Caco-2 (cell line): Measurements from ENCODE around the gene TNNI2. TPM values are rescaled to one million over a fixed set of nuclear protein-coding genes. Genes with fewer than 3 reads are reported as not detected.

Experiments used
- BruUV-seq: library from RNA; stranded (reverse); fragments of 400-500 nt; replicated peaks from 2 replicates; lab custom pipeline; 2021; lab: Mats Ljungman, UMichigan
- CTCF ChIA-PET: fragments of 300-600 bp; sonication (Branson Sonifier 250); formaldehyde crosslinking; loops from one replicate; lab custom pipeline; 2022; ENCODE audit warnings: antibody characterized with exemption; lab: Charles Lee
- POLR2A ChIA-PET: fragments of 300-600 bp; sonication (Branson Sonifier 250); formaldehyde crosslinking; loops from one replicate; lab custom pipeline; 2022; ENCODE audit warnings: antibody characterized with exemption; lab: Charles Lee
- DNase-seq, 2 experiments: peaks; one replicate each; pipeline versions ENCODE4 v3.0.0 to v3.0.0-alpha.2; 2020 to 2022
- H3K27me3 ChIP-seq: replicated peaks from 2 replicates; pipeline ENCODE4 v1.6.0; 2011; ENCODE audit warnings: low read length; ENCODE audit not compliant: control insufficient read depth, insufficient read depth
- H3K36me3 ChIP-seq: 2 replicates; pipeline ENCODE4 v1.5.1; 2011; ENCODE audit warnings: low read length; ENCODE audit not compliant: control insufficient read depth, insufficient read depth
- H3K4me1 ChIP-seq: fragments of 250-450 bp; sonication (Bioruptor Pico); 2 replicates; pipeline ENCODE4 v1.5.1; 2020; ENCODE audit warnings: mild to moderate bottlenecking
- H3K4me3 ChIP-seq: 2 replicates; pipeline ENCODE4 v1.5.1; 2011; ENCODE audit warnings: low read depth, mild to moderate bottlenecking, control low read depth, low read length
- H3K9me3 ChIP-seq: fragments of 250-450 bp; sonication (Bioruptor Pico); 2 replicates; pipeline ENCODE4 v1.5.1; 2020; ENCODE audit warnings: mild to moderate bottlenecking, moderate library complexity
- H3K27ac Mint-ChIP-seq: one replicate; pipeline ENCODE4 v1.8.0; 2022; ENCODE audit warnings: mixed read lengths; ENCODE audit not compliant: unreplicated experiment
- H3K27me3 Mint-ChIP-seq: one replicate; pipeline ENCODE4 v1.8.0; 2022; ENCODE audit warnings: mixed read lengths; ENCODE audit not compliant: insufficient read depth, unreplicated experiment
- H3K36me3 Mint-ChIP-seq: one replicate; pipeline ENCODE4 v1.8.0; 2022; ENCODE audit warnings: mild to moderate bottlenecking, mixed read lengths; ENCODE audit not compliant: insufficient read depth, unreplicated experiment
- H3K4me1 Mint-ChIP-seq: one replicate; pipeline ENCODE4 v1.8.0; 2022; ENCODE audit warnings: low read depth, mixed read lengths; ENCODE audit not compliant: unreplicated experiment
- H3K4me3 Mint-ChIP-seq: one replicate; pipeline ENCODE4 v1.8.0; 2022; ENCODE audit warnings: mild to moderate bottlenecking, moderate library complexity, mixed read lengths; ENCODE audit not compliant: unreplicated experiment
- H3K9me3 Mint-ChIP-seq: one replicate; pipeline ENCODE4 v1.8.0; 2022; ENCODE audit warnings: mixed read lengths; ENCODE audit not compliant: unreplicated experiment
- intact Hi-C: fragments of 100-400 bp; cut with micrococcal nuclease; formaldehyde crosslinking; loops from one replicate; pipeline ENCODE4 v1.10.0; 2022; ENCODE audit not compliant: unreplicated experiment
- total RNA-seq: library from RNA; stranded (reverse); gene quantifications from 2 replicates; pipeline ENCODE4 v1.2.3, GENCODE V29; 2022
- TF ChIP-seq, protein P1 (sequence below), 2 experiments: fragments of 200-600 bp in 1 of 2; IDR thresholded peaks; 1 replicate in 1 of 2; 2 replicates in 1 of 2; pipeline versions ENCODE4 v1.5.1 to v1.8.0; 2011 to 2022; ENCODE audit warnings: antibody characterized with exemption in 1 of 2, control low read depth in 1 of 2, inconsistent platforms in 1 of 2, low read depth in 1 of 2, low read length in 1 of 2, mild to moderate bottlenecking in 1 of 2, moderate library complexity in 1 of 2; ENCODE audit not compliant: insufficient read depth in 1 of 2, severe bottlenecking in 1 of 2, unreplicated experiment in 1 of 2

TNNI2 gene
- total RNA-seq, 1 experiment from 2014 or later, result 8.6 TPM

DNA sequence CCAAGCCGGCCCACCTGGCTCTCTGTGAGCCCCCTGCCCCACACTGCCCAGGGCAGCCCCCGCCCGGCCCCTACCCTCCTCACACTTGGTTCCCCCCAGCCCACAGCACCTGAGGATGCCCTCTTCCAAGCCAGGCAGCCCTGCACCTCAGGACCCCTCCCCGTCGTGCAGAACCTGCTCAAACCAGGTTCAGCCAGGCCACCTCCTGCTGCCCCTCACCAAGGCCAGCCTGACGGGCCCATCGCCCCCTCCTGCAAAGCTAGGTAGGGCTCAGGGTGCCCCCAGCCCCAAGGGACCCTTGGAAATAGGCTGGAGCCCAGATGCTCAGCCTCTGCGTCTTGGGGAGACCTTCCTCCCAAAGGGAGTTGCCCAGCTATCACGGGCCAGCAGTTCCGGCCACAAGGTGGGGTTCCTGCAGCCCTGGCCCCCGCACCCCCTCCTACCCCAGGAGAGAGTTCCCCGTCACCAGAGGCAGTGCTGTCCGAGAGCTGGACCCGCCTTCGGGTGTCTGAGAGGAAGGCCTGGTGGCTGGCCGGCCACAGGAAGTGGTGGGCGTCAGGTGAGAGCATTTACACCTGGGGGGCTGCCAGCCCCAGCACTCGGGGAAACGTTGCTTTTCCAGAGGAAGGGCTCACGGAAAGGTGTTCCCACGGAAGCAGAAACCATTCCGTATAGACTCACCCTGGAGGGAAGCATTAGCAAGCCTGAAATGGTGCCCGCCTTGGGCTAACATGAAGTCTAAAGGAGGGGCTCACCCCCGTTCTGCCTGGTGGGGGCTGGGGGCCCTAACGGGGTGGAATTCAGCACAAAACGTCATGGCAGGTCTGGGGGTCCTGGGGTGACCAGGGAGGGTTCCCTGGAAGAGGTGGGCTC, 7.2 kb upstream of the TNNI2 start:
- Histone ChIP-seq H3K4me1 (peaks cover 81% of the 10 kb centered on the region), H3K36me3 (no peaks in the 10 kb centered on the region), H3K9me3 (no peaks in the 10 kb centered on the region), H3K27me3 (no peaks in the 10 kb centered on the region), H3K4me3 (no peak overlapping the region)
- TF ChIP-seq, protein P1, sequence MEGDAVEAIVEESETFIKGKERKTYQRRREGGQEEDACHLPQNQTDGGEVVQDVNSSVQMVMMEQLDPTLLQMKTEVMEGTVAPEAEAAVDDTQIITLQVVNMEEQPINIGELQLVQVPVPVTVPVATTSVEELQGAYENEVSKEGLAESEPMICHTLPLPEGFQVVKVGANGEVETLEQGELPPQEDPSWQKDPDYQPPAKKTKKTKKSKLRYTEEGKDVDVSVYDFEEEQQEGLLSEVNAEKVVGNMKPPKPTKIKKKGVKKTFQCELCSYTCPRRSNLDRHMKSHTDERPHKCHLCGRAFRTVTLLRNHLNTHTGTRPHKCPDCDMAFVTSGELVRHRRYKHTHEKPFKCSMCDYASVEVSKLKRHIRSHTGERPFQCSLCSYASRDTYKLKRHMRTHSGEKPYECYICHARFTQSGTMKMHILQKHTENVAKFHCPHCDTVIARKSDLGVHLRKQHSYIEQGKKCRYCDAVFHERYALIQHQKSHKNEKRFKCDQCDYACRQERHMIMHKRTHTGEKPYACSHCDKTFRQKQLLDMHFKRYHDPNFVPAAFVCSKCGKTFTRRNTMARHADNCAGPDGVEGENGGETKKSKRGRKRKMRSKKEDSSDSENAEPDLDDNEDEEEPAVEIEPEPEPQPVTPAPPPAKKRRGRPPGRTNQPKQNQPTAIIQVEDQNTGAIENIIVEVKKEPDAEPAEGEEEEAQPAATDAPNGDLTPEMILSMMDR (IDR thresholded peaks at IDR 0.05; ENCODE audit: insufficient read depth in 1 of 2, low read depth in 1 of 2, low read length in 1 of 2, severe bottlenecking in 1 of 2, unreplicated experiment in 1 of 2), result no peak
- Mint-ChIP-seq H3K9me3 (no peaks in the 10 kb centered on the region), H3K27me3 (no peaks in the 10 kb centered on the region), H3K27ac (peak overlapping the region; percentile 98), H3K36me3 (peaks cover 25% of the 10 kb centered on the region), H3K4me1 (peaks cover 52% of the 10 kb centered on the region), H3K4me3 (peak overlapping the region; percentile 68)
- BruUV-seq, result TSS peak; percentile 72
- ChIA-PET CTCF (interaction anchor here (0.6 to 5.2 kb wide), 8 partner anchors 11 to 320 kb away, joined by 3 to 67 read pairs (median 11); no protein-coding TSS in a partner anchor), POLR2A (interaction anchor here (0.5 to 0.7 kb wide), 2 partner anchors 74 to 179 kb away, joined by 3 read pairs; no protein-coding TSS in a partner anchor)
- intact Hi-C loops, result loop anchor here (2.0 kb wide), 2 partner anchors 179 to 319 kb away; no protein-coding TSS in a partner anchor
- DNase-seq, result no peak

- H3K9me3 ChIP-seq, result no peaks in the 10 kb centered on the region
- peaks cover 78% of the 10 kb centered on the region for H3K4me1 ChIP-seq
- H3K4me3 ChIP-seq, result no peak overlapping the region
- intact Hi-C loops, result no loop called here
- H3K27me3 ChIP-seq, result no peaks in the 10 kb centered on the region
- Mint-ChIP-seq H3K27ac (peak overlapping the region; percentile 98), H3K4me3 (peak overlapping the region; percentile 33), H3K27me3 (no peaks in the 10 kb centered on the region), H3K36me3 (peaks cover 24% of the 10 kb centered on the region), H3K9me3 (no peaks in the 10 kb centered on the region), H3K4me1 (peaks cover 50% of the 10 kb centered on the region)
- TF ChIP-seq, protein P1 (IDR thresholded peaks at IDR 0.05; ENCODE audit: insufficient read depth in 1 of 2, low read depth in 1 of 2, low read length in 1 of 2, severe bottlenecking in 1 of 2, unreplicated experiment in 1 of 2), result peak; percentile 80 to 95
- ChIA-PET POLR2A (interaction anchor here (0.6 to 1.4 kb wide), 2 partner anchors 141 to 413 kb away, joined by 6 to 9 read pairs; no protein-coding TSS in a partner anchor), CTCF (interaction anchor here (0.6 to 5.2 kb wide), 10 partner anchors 8 to 319 kb away, joined by 4 to 67 read pairs (median 24); partner anchors contain the start of gene TNNT3)
- no TSS peak for BruUV-seq
- peak in 1 of 2 experiments; percentile 70 for DNase-seq
- H3K36me3 ChIP-seq, result no peaks in the 10 kb centered on the region
Observed at GRCh38 chr11:1832211-1832919, 6.4 kb upstream of the TNNI2 start.

DNA sequence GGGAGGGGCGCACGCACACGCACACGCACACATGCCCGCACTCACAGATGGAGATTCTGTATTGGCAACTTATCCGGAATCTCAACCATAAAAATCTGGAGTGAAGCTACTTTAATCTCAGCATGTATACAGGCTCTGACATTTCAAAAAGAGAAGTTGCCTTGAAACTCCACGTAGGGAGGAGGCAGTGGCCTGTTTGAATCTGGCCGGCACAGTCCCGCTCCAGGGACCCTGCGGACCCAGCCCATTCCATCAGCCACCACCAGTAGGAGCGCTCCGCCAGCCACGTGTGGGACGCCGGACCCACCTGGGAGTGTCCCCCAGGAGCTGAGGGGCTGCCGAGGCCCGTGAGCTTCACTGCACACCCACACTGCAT, 5.9 kb upstream of the TNNI2 start:
- POLR2A ChIA-PET, result interaction anchor here (0.6 to 1.4 kb wide), 3 partner anchors 142 to 414 kb away, joined by 3 to 9 read pairs (median 6); no protein-coding TSS in a partner anchor
- H3K4me1 Mint-ChIP-seq, result peaks cover 44% of the 10 kb centered on the region
- no peaks in the 10 kb centered on the region for H3K9me3 Mint-ChIP-seq
- BruUV-seq, result no TSS peak
- H3K4me3 Mint-ChIP-seq, result no peak overlapping the region
- DNase-seq, result no peak
- peak overlapping the region; percentile 98 for H3K27ac Mint-ChIP-seq
- H3K9me3 ChIP-seq, result no peaks in the 10 kb centered on the region
- TF ChIP-seq, protein P1 (IDR thresholded peaks at IDR 0.05; ENCODE audit: insufficient read depth in 1 of 2, low read depth in 1 of 2, low read length in 1 of 2, severe bottlenecking in 1 of 2, unreplicated experiment in 1 of 2), result no peak
- no peaks in the 10 kb centered on the region for H3K36me3 ChIP-seq
- no peaks in the 10 kb centered on the region for H3K27me3 ChIP-seq
- peaks cover 19% of the 10 kb centered on the region for H3K36me3 Mint-ChIP-seq
- intact Hi-C loops, result loop anchor here (1.0 kb wide), 1 partner anchor 370 kb away; no protein-coding TSS in a partner anchor
- H3K4me1 ChIP-seq, result peaks cover 84% of the 10 kb centered on the region
- CTCF ChIA-PET, result interaction anchor here (0.6 to 5.2 kb wide), 15 partner anchors 8 to 529 kb away, joined by 3 to 67 read pairs (median 5); partner anchors contain the start of gene TNNT3
- H3K27me3 Mint-ChIP-seq, result no peaks in the 10 kb centered on the region
- no peak overlapping the region for H3K4me3 ChIP-seq
